Immature natural killer cell (primary cell): ENCODE measurements around the gene SLC25A13. TPM values are rescaled to one million over a fixed set of nuclear protein-coding genes. Genes with fewer than 3 reads are reported as not detected.

ENCODE experiments used
- DNase-seq, 3 donors: peaks; one replicate each; pipeline ENCODE4 v3.0.0; 2022; ENCODE audit warnings: mixed read lengths in 1 of 3
- H3K27ac Mint-ChIP-seq, 6 donors: one replicate each; pipeline ENCODE4 v1.8.0; 2020; ENCODE audit warnings: mixed read lengths in 6 of 6, mild to moderate bottlenecking in 5 of 6, inconsistent platforms in 4 of 6, moderate library complexity in 3 of 6
- H3K27me3 Mint-ChIP-seq, 3 donors: one replicate each; pipeline ENCODE4 v1.8.0; 2020 to 2021; ENCODE audit warnings: low read depth in 3 of 3, mild to moderate bottlenecking in 3 of 3, mixed read lengths in 3 of 3, moderate library complexity in 3 of 3, inconsistent platforms in 1 of 3
- H3K36me3 Mint-ChIP-seq, 3 donors: one replicate each; pipeline ENCODE4 v1.8.0; 2020; ENCODE audit warnings: mixed read lengths in 3 of 3, inconsistent platforms in 2 of 3, mild to moderate bottlenecking in 2 of 3
- H3K4me1 Mint-ChIP-seq, 2 donors: one replicate each; pipeline ENCODE4 v1.8.0; 2020; ENCODE audit warnings: inconsistent platforms in 2 of 2, mild to moderate bottlenecking in 2 of 2, mixed read lengths in 2 of 2, moderate library complexity in 1 of 2
- H3K4me3 Mint-ChIP-seq, 5 donors: one replicate each; pipeline ENCODE4 v1.8.0; 2020; ENCODE audit warnings: mild to moderate bottlenecking in 5 of 5, mixed read lengths in 5 of 5, inconsistent platforms in 3 of 5, moderate library complexity in 3 of 5
- H3K9me3 Mint-ChIP-seq, 6 donors: one replicate each; pipeline ENCODE4 v1.8.0; 2020; ENCODE audit warnings: mild to moderate bottlenecking in 6 of 6, mixed read lengths in 6 of 6, inconsistent platforms in 4 of 6, moderate library complexity in 3 of 6
- polyA plus RNA-seq, 3 donors: library from polyadenylated mRNA; unstranded; fragments of 300-500 nt; fragmentation: Illumina TruSeq; gene quantifications; one replicate each; pipeline ENCODE4 v1.2.3, GENCODE V29; 2021

The SLC25A13 gene
- polyA plus RNA-seq, 3 donors from 2014 or later, result 4.2 to 9.3 (median 5.3) TPM

DNA sequence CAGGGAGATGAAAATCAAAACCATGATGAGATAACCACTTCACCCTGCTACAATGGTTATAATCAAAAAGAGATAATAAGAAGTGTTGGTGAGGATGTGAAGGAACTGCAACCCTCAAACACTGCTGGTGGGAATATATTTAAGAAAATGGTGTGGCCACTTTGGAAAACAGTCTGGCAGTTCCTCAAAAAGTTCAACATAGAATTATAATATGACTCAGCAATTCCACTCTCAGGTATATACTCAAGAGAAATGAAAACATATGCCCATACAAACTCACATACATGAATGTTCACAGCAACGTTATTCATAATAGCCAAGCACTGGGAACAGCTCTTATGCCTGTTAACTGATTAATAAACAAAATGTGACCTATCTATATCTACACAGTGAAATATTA lies 104.8 kb downstream of the SLC25A13 start:
- peaks cover 0 to 5% (median 4%) of the 10 kb centered on the region in 3 donors for H3K36me3 Mint-ChIP-seq
- no peaks in the 10 kb centered on the region for H3K4me1 Mint-ChIP-seq
- no peak overlapping the region for H3K4me3 Mint-ChIP-seq
- no peaks in the 10 kb centered on the region for H3K27me3 Mint-ChIP-seq
- DNase-seq, result no peak
- no peak overlapping the region for H3K27ac Mint-ChIP-seq
- H3K9me3 Mint-ChIP-seq, result no peaks in the 10 kb centered on the region

DNA sequence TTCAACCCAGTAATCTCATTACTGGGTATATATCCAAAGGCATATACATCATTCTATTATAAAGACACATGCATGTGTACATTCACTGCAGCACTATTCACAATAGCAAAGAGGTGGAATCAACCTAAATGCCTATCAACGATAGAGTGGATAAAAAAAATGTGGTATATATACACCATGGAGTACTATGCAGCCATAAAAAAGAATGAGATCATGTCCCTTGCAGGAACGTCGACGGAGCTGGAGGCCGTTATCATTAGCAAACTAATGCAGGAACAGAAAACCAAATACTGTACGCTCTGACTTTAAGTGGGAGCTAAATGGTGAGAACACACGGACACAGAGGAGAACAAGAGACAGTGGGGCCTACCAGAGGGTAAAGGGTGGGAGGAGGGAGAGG lies 105.5 kb downstream of the SLC25A13 start:
- no peak overlapping the region for H3K27ac Mint-ChIP-seq
- no peaks in the 10 kb centered on the region for H3K27me3 Mint-ChIP-seq
- no peak for DNase-seq
- H3K9me3 Mint-ChIP-seq, result no peaks in the 10 kb centered on the region
- H3K4me1 Mint-ChIP-seq, result no peaks in the 10 kb centered on the region
- peaks cover 0 to 5% (median 4%) of the 10 kb centered on the region in 3 donors for H3K36me3 Mint-ChIP-seq
- no peak overlapping the region for H3K4me3 Mint-ChIP-seq

DNA sequence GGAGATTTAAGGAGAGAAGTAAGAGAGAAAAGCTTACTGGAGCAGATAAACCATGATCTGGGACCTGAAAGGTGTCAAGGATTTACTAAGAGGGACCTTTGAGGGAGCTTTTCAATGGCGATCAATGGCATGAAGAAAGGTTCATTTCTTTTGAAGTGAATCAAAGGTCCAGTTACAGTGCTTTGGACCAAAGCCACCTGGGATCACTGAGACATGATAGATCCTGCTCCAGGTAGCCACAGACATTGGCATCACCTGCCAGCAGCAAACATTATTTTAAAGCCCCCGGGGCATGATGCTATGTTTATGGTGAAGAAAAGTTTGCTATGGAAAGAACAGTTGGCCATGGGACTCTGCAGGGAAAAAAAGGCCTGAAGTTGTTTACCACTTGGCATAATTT lies 109.4 kb downstream of the SLC25A13 start:
- no peak overlapping the region for H3K4me3 Mint-ChIP-seq
- peaks cover 0 to 9% (median 5%) of the 10 kb centered on the region in 3 donors for H3K36me3 Mint-ChIP-seq
- no peaks in the 10 kb centered on the region for H3K9me3 Mint-ChIP-seq
- H3K4me1 Mint-ChIP-seq, result no peaks in the 10 kb centered on the region
- no peak for DNase-seq
- no peaks in the 10 kb centered on the region for H3K27me3 Mint-ChIP-seq
- H3K27ac Mint-ChIP-seq, result no peak overlapping the region

DNA sequence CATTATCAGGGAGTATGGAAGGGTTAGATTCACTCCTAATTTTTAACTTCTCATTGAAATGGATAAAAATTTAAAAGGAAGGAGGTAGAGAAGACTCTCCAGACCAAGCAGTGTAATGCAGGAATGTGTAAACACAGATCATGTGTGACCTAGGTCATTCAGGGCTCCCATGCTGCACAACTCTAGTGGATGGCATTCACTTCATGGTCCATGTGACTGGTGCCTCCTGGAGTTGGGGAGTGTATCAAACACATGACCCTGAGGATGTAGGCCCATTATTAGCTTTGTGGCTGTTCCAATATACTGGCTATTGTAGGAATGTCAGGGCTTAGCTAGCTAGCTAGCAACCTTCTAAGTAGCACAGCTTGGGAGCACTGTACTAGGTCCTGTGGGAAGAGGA lies 109.9 kb downstream of the SLC25A13 start:
- Mint-ChIP-seq H3K36me3 (peaks cover 0 to 9% (median 5%) of the 10 kb centered on the region in 3 donors), H3K4me1 (no peaks in the 10 kb centered on the region), H3K27me3 (no peaks in the 10 kb centered on the region), H3K27ac (no peak overlapping the region), H3K4me3 (no peak overlapping the region), H3K9me3 (no peaks in the 10 kb centered on the region)
- no peak for DNase-seq

DNA sequence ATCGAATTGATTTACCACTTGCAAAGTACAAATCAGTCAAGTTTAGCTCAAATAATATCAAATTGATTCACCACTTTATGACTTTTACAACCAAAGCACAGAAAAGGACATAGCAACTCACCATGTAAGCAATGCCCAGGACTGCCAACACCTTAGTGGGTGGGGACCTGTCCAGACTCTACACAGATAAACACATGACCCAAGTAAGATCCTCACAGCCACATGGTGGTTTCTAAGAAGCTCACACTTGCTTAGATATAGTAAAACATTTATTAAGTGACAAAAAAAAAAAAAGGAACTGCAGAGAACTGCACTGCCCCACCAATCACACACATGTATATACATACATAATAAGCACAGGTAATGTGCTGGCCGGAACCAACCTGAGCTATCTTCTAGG lies 116.2 kb downstream of the SLC25A13 start:
- H3K4me1 Mint-ChIP-seq, result no peaks in the 10 kb centered on the region
- H3K9me3 Mint-ChIP-seq, result no peaks in the 10 kb centered on the region
- peak overlapping the region in 1 of 6 donors; percentile 19 for H3K27ac Mint-ChIP-seq
- no peak overlapping the region for H3K4me3 Mint-ChIP-seq
- no peak for DNase-seq
- no peaks in the 10 kb centered on the region for H3K27me3 Mint-ChIP-seq
- H3K36me3 Mint-ChIP-seq, result peaks cover 0 to 10% (median 10%) of the 10 kb centered on the region in 3 donors

DNA sequence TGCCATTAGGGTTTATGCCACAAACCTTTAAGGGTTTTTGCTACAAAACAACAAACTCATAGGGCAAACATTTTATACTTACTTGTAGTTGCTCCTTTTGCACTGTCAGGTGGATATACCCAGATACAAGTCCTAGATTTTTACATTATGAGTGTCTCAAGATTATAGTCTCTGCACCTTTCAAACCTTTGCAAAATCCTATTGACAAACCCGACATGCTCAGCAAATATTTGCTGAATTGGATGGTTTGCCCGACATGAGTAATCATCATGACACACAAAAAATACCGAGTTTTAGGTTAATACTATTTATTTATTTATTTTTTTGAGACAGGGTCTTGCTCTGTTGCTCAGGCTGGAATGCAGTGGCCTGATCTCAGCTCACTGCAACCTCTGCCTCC lies 117.3 kb downstream of the SLC25A13 start:
- H3K27me3 Mint-ChIP-seq, result no peaks in the 10 kb centered on the region
- DNase-seq, result no peak
- H3K4me3 Mint-ChIP-seq, result no peak overlapping the region
- H3K27ac Mint-ChIP-seq, result no peak overlapping the region
- no peaks in the 10 kb centered on the region for H3K9me3 Mint-ChIP-seq
- H3K4me1 Mint-ChIP-seq, result no peaks in the 10 kb centered on the region
- peaks cover 0 to 10% (median 10%) of the 10 kb centered on the region in 3 donors for H3K36me3 Mint-ChIP-seq

DNA sequence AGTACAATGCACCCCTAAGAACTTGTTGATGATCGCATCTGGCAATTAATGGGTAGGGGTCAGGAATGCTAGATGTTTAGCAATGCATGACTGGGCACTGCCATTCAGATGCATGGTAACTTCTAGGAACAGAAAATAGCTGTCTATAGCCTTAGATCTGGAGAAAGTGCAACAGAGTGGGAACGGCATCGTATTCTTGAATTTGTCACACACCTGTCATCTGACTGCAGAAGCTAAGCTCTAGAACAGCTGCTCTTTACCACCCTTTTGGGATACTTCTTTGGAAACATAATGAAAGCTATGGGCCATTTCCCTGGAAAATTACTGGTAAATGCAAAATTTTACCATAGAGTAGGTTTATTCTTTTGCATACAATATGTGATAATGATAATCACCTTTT lies 118.1 kb downstream of the SLC25A13 start:
- Mint-ChIP-seq H3K27me3 (no peaks in the 10 kb centered on the region), H3K9me3 (no peaks in the 10 kb centered on the region), H3K4me3 (no peak overlapping the region), H3K4me1 (no peaks in the 10 kb centered on the region), H3K36me3 (peaks cover 0 to 10% (median 10%) of the 10 kb centered on the region in 3 donors), H3K27ac (no peak overlapping the region)
- no peak for DNase-seq

DNA sequence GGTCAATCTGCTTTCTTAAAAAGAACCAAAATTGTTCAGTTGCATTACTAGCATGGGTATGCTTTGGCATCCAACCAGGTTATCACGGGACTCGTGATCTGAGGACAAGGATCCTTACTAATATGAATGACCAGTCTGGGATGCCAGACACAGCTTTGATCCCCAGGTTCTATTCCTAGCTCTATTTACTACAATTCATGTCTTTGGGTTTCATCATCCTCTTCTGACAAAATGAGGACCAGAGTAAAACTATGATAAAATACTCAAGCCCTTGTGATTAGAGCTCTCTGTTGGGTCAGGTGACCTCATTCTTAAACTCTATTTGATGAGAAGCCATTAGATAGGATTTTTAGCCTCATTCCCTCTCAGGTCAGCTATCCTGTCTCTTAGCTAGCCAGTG lies 119.8 kb downstream of the SLC25A13 start:
- Mint-ChIP-seq H3K4me3 (no peak overlapping the region), H3K9me3 (no peaks in the 10 kb centered on the region), H3K36me3 (peaks cover 0 to 10% (median 5%) of the 10 kb centered on the region in 3 donors), H3K27ac (no peak overlapping the region), H3K4me1 (no peaks in the 10 kb centered on the region), H3K27me3 (no peaks in the 10 kb centered on the region)
- no peak for DNase-seq

DNA sequence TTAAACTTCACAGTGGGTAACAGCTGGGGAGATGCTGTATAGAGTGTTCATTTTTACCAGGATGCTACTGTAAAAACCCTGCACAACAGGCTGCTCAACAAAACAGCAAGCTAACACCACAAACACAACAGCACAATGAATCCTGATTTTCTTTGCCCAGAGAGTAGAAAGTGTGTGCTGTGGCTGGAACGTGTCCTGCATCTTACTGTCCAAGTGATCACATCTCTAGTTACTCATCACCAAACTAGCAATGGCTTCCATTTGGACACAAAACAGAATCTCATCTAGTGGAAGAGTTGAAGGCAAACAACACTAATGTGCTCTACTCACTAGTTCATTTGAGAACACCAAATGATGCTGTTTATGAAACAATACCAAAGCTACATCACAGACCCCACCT lies 121.2 kb downstream of the SLC25A13 start:
- no peaks in the 10 kb centered on the region for H3K4me1 Mint-ChIP-seq
- peaks cover 0 to 12% (median 0%) of the 10 kb centered on the region in 3 donors for H3K36me3 Mint-ChIP-seq
- H3K9me3 Mint-ChIP-seq, result no peaks in the 10 kb centered on the region
- H3K27ac Mint-ChIP-seq, result no peak overlapping the region
- DNase-seq, result no peak
- H3K27me3 Mint-ChIP-seq, result no peaks in the 10 kb centered on the region
- no peak overlapping the region for H3K4me3 Mint-ChIP-seq

DNA sequence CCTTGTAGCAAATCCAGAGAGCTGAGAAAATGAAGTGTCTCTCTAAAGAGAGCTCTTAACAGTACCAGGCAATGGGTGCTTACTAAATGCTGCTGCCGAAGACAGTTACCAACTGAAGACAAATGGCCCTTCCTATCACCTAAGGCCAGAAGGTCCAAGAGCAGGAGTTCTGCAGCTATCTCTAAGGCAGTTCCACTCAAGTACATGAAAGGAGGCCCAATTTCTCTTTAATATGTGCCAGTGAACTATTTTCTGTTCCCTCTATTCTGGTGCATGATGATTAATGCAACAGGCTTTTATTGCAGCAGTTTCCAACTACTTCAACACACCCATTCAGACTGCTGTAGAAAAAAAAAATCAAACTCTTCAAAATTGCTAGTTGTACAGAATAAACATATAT lies 122.5 kb downstream of the SLC25A13 start:
- no peak for DNase-seq
- H3K27ac Mint-ChIP-seq, result no peak overlapping the region
- no peaks in the 10 kb centered on the region for H3K27me3 Mint-ChIP-seq
- H3K9me3 Mint-ChIP-seq, result no peaks in the 10 kb centered on the region
- H3K4me3 Mint-ChIP-seq, result no peak overlapping the region
- no peaks in the 10 kb centered on the region for H3K4me1 Mint-ChIP-seq
- H3K36me3 Mint-ChIP-seq, result peaks cover 0 to 15% (median 0%) of the 10 kb centered on the region in 3 donors

DNA sequence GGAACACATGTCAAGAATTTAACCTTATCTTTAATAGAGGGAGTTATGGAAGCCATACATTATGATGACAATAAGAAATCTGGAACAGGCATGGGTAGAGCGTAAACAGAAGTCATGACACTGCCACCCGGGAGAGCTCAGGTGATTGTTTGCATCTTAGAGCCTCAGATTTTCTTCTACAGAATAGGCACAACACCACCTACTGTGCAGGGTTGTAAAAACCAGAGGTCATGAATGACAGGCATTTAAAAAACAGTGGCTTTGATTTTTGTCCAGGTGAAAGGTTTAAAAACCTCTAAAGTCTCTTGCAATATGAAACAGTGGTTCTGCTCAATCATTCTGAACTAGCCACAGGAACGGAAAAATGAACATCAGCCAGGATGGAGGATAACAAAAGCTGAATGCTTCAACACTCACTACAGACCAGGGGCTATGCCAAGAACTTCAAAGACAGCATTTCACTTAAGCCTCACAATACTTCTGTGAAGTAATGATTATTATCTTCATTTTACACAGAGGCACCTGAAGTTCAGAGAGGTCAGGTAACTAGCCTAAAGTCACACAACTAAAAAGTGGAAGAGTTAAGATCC lies 123.8 kb downstream of the SLC25A13 start:
- H3K36me3 Mint-ChIP-seq, result peaks cover 0 to 10% (median 6%) of the 10 kb centered on the region in 3 donors
- no peaks in the 10 kb centered on the region for H3K4me1 Mint-ChIP-seq

DNA sequence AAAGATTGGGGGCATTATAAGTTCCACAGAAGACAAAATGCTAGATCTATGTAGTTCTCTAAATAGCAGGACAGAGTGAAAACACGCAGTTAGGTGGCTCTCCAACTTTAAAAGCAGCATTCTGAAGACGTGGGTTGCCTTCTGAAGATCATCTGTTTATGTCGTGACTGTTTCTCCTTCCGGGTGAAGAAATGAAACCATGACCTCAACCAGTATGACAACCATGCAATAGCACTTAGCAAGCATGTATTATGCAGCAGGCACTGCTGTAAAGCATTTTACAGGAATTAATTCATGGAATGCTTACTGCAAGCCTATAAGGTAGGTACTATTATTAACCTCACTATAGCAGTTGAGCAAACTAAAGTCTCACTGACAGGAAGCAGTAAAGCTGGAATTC lies 125.2 kb downstream of the SLC25A13 start:
- DNase-seq, result no peak
- H3K4me3 Mint-ChIP-seq, result no peak overlapping the region
- H3K27ac Mint-ChIP-seq, result no peak overlapping the region
- no peaks in the 10 kb centered on the region for H3K4me1 Mint-ChIP-seq
- H3K27me3 Mint-ChIP-seq, result no peaks in the 10 kb centered on the region
- no peaks in the 10 kb centered on the region for H3K9me3 Mint-ChIP-seq
- H3K36me3 Mint-ChIP-seq, result peaks cover 12 to 18% (median 16%) of the 10 kb centered on the region in 3 donors

More for the DNA sequence above, 123.8 kb downstream of the SLC25A13 start:
- Mint-ChIP-seq H3K4me3 (no peak overlapping the region), H3K27ac (no peak overlapping the region), H3K27me3 (no peaks in the 10 kb centered on the region), H3K9me3 (no peaks in the 10 kb centered on the region)
- DNase-seq, result no peak

DNA sequence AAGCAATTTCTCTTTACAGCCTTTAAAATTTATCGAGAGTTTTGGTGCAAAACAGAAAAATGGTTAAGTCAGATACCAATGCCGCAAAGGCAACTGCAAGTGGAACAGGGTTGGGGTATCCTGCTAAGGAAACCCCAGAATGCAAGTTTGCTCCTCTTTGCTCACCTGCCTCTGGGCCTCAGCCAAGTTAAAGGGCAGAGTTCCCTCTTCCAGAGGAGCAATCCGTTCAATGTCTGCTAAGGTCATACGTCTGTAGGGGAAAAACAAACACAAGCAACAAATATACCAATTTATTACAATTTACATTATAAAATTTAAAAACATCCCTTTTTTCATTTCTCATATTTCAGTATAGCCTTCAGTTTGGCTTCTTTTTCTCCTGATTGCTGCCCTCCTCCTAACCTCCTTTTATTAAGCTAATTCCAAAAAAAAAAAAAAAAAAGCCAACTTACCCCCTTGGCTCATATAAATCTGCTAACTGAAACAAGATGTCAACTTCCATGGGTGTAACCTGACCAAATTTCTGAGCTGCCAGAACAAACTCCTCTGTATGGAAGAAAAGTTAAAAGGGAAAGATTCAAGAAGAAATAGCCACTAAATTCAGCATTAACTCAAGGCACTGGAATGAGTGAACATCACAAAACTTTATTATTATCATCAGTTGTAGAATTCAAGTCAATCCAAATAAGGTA lies 132.6 kb downstream of the SLC25A13 start:
- H3K27me3 Mint-ChIP-seq, result no peaks in the 10 kb centered on the region
- H3K9me3 Mint-ChIP-seq, result no peaks in the 10 kb centered on the region
- no peak for DNase-seq
- no peaks in the 10 kb centered on the region for H3K4me1 Mint-ChIP-seq
- no peak overlapping the region for H3K4me3 Mint-ChIP-seq
- no peak overlapping the region for H3K27ac Mint-ChIP-seq
- H3K36me3 Mint-ChIP-seq, result peaks cover 25 to 44% (median 34%) of the 10 kb centered on the region in 3 donors

DNA sequence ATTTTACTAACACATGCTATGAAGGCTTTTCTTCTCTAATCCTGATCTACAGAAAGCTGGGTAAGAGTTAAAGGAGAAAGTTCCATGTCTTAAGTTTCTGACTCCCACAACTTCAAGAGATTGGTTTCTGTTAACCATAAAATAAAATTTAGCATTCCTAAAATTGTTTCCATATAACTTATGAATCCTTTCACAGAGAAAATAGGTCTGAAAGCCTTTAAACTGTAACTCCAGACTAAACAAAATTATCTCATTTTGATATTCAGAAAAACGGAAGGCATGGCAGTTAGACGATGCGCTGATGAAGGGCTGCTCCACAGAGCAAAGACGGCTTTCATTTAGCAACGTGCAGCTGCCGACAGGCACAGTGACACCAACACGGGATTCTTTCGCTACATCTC lies 133.3 kb downstream of the SLC25A13 start:
- Mint-ChIP-seq H3K4me1 (no peaks in the 10 kb centered on the region), H3K27ac (no peak overlapping the region), H3K9me3 (no peaks in the 10 kb centered on the region), H3K4me3 (no peak overlapping the region), H3K27me3 (no peaks in the 10 kb centered on the region), H3K36me3 (peaks cover 28 to 48% (median 41%) of the 10 kb centered on the region in 3 donors)
- DNase-seq, result no peak

DNA sequence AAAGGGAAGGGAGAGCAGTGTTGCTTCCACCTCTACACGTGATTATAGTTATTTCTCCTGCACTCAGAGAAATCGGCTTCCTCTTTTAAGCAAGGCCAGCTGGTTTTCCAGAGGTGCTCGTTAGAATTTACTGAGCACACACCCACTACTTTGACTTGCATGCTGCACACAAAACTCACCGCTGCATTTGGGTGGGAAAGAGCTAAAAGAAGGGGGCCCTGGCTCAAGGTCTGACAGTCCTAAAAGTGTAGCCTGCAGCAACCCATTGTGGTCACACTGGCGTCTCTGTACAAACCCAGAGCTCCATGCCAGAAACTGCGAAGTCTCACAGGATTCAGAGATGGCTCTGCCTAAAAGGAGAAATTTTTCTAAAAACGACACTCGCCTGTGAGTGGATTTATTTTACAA lies 133.7 kb downstream of the SLC25A13 start:
- Mint-ChIP-seq H3K27ac (no peak overlapping the region), H3K4me3 (no peak overlapping the region), H3K36me3 (peaks cover 32 to 48% (median 45%) of the 10 kb centered on the region in 3 donors)

More for the DNA sequence above, 133.7 kb downstream of the SLC25A13 start:
- Mint-ChIP-seq H3K27me3 (no peaks in the 10 kb centered on the region), H3K9me3 (no peaks in the 10 kb centered on the region), H3K4me1 (no peaks in the 10 kb centered on the region)
- no peak for DNase-seq
